Measurements from ENCODE around the gene TMEM130. TPM values are rescaled to one million over a fixed set of nuclear protein-coding genes. Genes with fewer than 3 reads are reported as not detected.

The TMEM130 gene
- total and polyA plus RNA-seq, 10 of the 15 experiments (the other 5 are each of a cell fraction or from before 2014, with no cell fraction given), result 0.04 to 0.15 (median 0.11) TPM; not detected in 7

GRCh38 chr7:98852826-98853225 is 17.0 kb downstream of the TMEM130 start:
- ATAC-seq, result no peak
- Histone ChIP-seq H3K36me3 (ENCODE audit: control insufficient read depth in 2 of 2, insufficient read depth in 2 of 2, low read length in 1 of 2) (no peaks in the 10 kb centered on the region), H3K9me3 (replicated peaks; ENCODE audit: control insufficient read depth, insufficient read depth, low read length) (no peaks in the 10 kb centered on the region), H3K27ac (ENCODE audit: control insufficient read depth, insufficient read depth) (no peak overlapping the region), H3K9ac (ENCODE audit: control insufficient read depth, insufficient read depth, low read length) (no peak overlapping the region), H2AFZ (ENCODE audit: control insufficient read depth, low read depth, low read length) (no peak overlapping the region), H3K27me3 (replicated peaks in 1 of 2; ENCODE audit: control insufficient read depth in 2 of 2, insufficient read depth in 2 of 2, low read length in 1 of 2) (no peaks in the 10 kb centered on the region; a peak in 1 of 4 replicates), H4K20me1 (ENCODE audit: control insufficient read depth, insufficient read depth) (no peaks in the 10 kb centered on the region), H3K4me3 (no peak overlapping the region), H3K4me2 (ENCODE audit: control insufficient read depth, insufficient read depth) (no peak overlapping the region), H3K79me2 (ENCODE audit: control insufficient read depth, insufficient read depth, low read length) (no peaks in the 10 kb centered on the region), H3K4me1 (ENCODE audit: control insufficient read depth, insufficient read depth, low read length) (no peaks in the 10 kb centered on the region)
- WGBS (ENCODE audit: insufficient coverage, insufficient replicate concordance, low lambda C conversion rate, missing lambda C conversion rate), result 45% methylated on average over 4 of the region's 4 CpGs
- no TSS peak for BruUV-seq (replicated peaks)
- no peak for TF ChIP-seq SMAD5 (IDR thresholded peaks at IDR 0.05; ENCODE audit: low read depth)
- no peak for TF ChIP-seq PAX8 (IDR thresholded peaks at IDR 0.05)
- TF ChIP-seq RELA (IDR thresholded peaks at IDR 0.05; ENCODE audit: borderline replicate concordance, partially characterized antibody), result no peak
- TF ChIP-seq ZZZ3 (IDR thresholded peaks at IDR 0.05; ENCODE audit: control insufficient read depth, insufficient read length, low read depth), result no peak
- TF ChIP-seq MTA2 (IDR thresholded peaks at IDR 0.05; ENCODE audit: low read depth), result no peak
- TF ChIP-seq CEBPZ (IDR thresholded peaks at IDR 0.05; ENCODE audit: low read depth, low read length), result no peak
- no peak for TF ChIP-seq IKZF2 (IDR thresholded peaks at IDR 0.05)
- TF ChIP-seq MYB (IDR thresholded peaks at IDR 0.05; ENCODE audit: borderline replicate concordance, low read depth, low read length), result no peak
- no peak for TF ChIP-seq PBX3 (IDR thresholded peaks at IDR 0.05; ENCODE audit: insufficient replicate concordance, low read depth, low read length)
- no peak for TF ChIP-seq SREBF1 (IDR thresholded peaks at IDR 0.05; ENCODE audit: low read length)
- TF ChIP-seq ZNF274 (IDR thresholded peaks at IDR 0.05; ENCODE audit: insufficient read depth, insufficient read length), result no peak
- no peak for TF ChIP-seq GATAD2B (conservative IDR thresholded peaks at IDR 0.05; ENCODE audit: low read depth)
- TF ChIP-seq DPF2 (IDR thresholded peaks at IDR 0.05), result no peak
- TF ChIP-seq ZSCAN29 (IDR thresholded peaks at IDR 0.05), result no peak
- in situ Hi-C loops (cut with MboI) (no loop called here), intact Hi-C loops (cut with micrococcal nuclease; ENCODE audit: unreplicated experiment) (no loop called here)
- DNase-seq (ENCODE audit: low read depth, low spot score), result no peak
- SMC1A ChIA-PET (ENCODE audit: uncharacterized antibody, unreplicated experiment), result no interaction called here
- CTCF ChIA-PET, result no interaction called here
- POLR2A ChIA-PET, result no interaction called here
- RAD21 ChIA-PET (ENCODE audit: unreplicated experiment), result no interaction called here
- no peak for FAIRE-seq

Data from GM12878 (cell line).